Measurements from ENCODE around the gene TUB. TPM values are rescaled to one million over a fixed set of nuclear protein-coding genes. Genes with fewer than 3 reads are reported as not detected.

Gene TUB
- total and polyA plus RNA-seq, 11 donors: 4.7 to 38.8 (median 18.4) TPM

- H3K9me3 ChIP-seq: no peaks in the 10 kb centered on the region
- peaks cover 0 to 77% (median 35%) of the 10 kb centered on the region in 9 donors for H3K36me3 ChIP-seq
- TF ChIP-seq POLR2A (IDR thresholded peaks at IDR 0.05): no peak
- TF ChIP-seq CTCF (IDR thresholded peaks at IDR 0.05): no peak
- H3K4me1 ChIP-seq: peaks cover 0 to 21% (median 5%) of the 10 kb centered on the region in 12 donors
- ATAC-seq: no peak
- no peak overlapping the region for H3K4me3 ChIP-seq
- H3K27ac ChIP-seq: no peak overlapping the region
- DNase-seq: no peak
- 82 to 97% (median 86%) methylated on average over 6 to 7 of the region's 7 CpGs for WGBS, 4 donors
- intact Hi-C loops (cut with DNase I): no loop called here
- H3K27me3 ChIP-seq: no peaks in the 10 kb centered on the region
Observed at GRCh38 chr11:8102965-8103364, 22.0 kb downstream of the TUB start.

- Histone ChIP-seq H3K27ac (no peak overlapping the region), H3K36me3 (peaks cover 0 to 69% (median 35%) of the 10 kb centered on the region in 9 donors), H3K9me3 (no peaks in the 10 kb centered on the region), H3K4me3 (no peak overlapping the region), H3K4me1 (peaks cover 0 to 26% (median 6%) of the 10 kb centered on the region in 12 donors), H3K27me3 (no peaks in the 10 kb centered on the region)
- 93 to 96% (median 94%) methylated on average over 2 of the region's 2 CpGs for WGBS, 4 donors
- DNase-seq (no peak), ATAC-seq (no peak)
- intact Hi-C loops (cut with DNase I): no loop called here
- TF ChIP-seq CTCF (IDR thresholded peaks at IDR 0.05) (no peak), POLR2A (IDR thresholded peaks at IDR 0.05) (no peak)
Observed at GRCh38 chr11:8103909-8104308, 22.9 kb downstream of the TUB start.

- Histone ChIP-seq H3K36me3 (peaks cover 0 to 61% (median 34%) of the 10 kb centered on the region in 9 donors), H3K27ac (no peak overlapping the region), H3K27me3 (no peaks in the 10 kb centered on the region), H3K4me1 (peaks cover 0 to 26% (median 6%) of the 10 kb centered on the region in 12 donors), H3K4me3 (no peak overlapping the region), H3K9me3 (no peaks in the 10 kb centered on the region)
- TF ChIP-seq POLR2A (IDR thresholded peaks at IDR 0.05) (no peak), CTCF (IDR thresholded peaks at IDR 0.05) (no peak)
- 76 to 92% (median 87%) methylated on average over 4 of the region's 4 CpGs for WGBS, 4 donors
- intact Hi-C loops (cut with DNase I): no loop called here
- DNase-seq: no peak
- ATAC-seq: peak in 1 of 4 donors; percentile 18
Observed at GRCh38 chr11:8105133-8105532, 24.1 kb downstream of the TUB start.

- peaks cover 0 to 56% (median 29%) of the 10 kb centered on the region in 9 donors for H3K36me3 ChIP-seq
- peak; percentile 9 to 65 (median 40) for ATAC-seq
- 38 to 53% (median 43%) methylated on average over 3 of the region's 3 CpGs for WGBS, 4 donors
Observed at GRCh38 chr11:8105666-8106065, 24.7 kb downstream of the TUB start.

More at GRCh38 chr11:8105666-8106065, 24.7 kb downstream of the TUB start:
- intact Hi-C loops (cut with DNase I): no loop called here
- Histone ChIP-seq H3K9me3 (no peaks in the 10 kb centered on the region), H3K27me3 (no peaks in the 10 kb centered on the region), H3K4me3 (no peak overlapping the region), H3K27ac (no peak overlapping the region), H3K4me1 (peaks cover 0 to 26% (median 6%) of the 10 kb centered on the region in 12 donors)
- TF ChIP-seq CTCF (IDR thresholded peaks at IDR 0.05) (no peak), POLR2A (IDR thresholded peaks at IDR 0.05) (no peak)
- no peak for DNase-seq
